Erythroblast (primary cell): ENCODE data around the gene ZNF862.

ENCODE experiments used
- GATA1 ChIP-seq: IDR thresholded peaks from 2 replicates; pipeline ENCODE4 v1.6.1; 2011; ENCODE audit warnings: low read depth, mild to moderate bottlenecking, control low read depth, low read length, moderate library complexity
- POLR2A ChIP-seq: IDR thresholded peaks from 2 replicates; pipeline ENCODE4 v1.6.1; 2011; ENCODE audit warnings: mild to moderate bottlenecking, low read length

GRCh38 chr7:149859876-149860275 is 21.7 kb downstream of the ZNF862 start:
- TF ChIP-seq POLR2A (no peak), GATA1 (no peak)
